PC-3 (cell line): ENCODE measurements around the gene MAGI2.
A peak's percentile ranks its signal among the peaks of the same experiment; 100 is the strongest.

Source experiments
- EZH2 ChIP-seq: fragments of 300-600 bp; sonication (generic); IDR thresholded peaks from one replicate; pipeline ENCODE4 v1.6.1; 2017; ENCODE audit warnings: antibody characterized with exemption, mild to moderate bottlenecking, low read length; ENCODE audit not compliant: unreplicated experiment
- TF ChIP-seq, protein P1 (sequence below): fragments of 300-600 bp; sonication (generic); conservative IDR thresholded peaks from 2 replicates; pipeline ENCODE4 v1.5.1; 2017; ENCODE audit warnings: antibody characterized with exemption, low read depth, mild to moderate bottlenecking, low read length

DNA sequence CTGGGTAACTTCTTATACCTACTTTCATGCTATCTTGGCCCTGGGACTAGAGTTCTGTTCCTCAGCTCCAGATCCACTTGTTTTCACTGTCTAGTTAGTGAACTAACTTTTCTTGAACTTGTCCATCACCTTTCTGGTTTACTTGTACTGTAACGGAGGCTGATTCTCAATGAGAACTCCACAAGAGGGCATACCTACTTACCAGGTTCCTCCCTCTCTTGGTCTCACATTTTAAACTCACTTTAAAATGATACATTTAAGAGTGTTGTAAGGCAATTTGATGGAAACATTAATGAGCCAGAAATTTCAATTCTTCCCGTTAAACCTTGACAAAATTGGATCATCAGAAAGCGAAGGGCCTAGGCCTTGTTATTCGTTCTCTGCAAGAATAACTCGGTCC, 111.6 kb downstream of the MAGI2 start:
- TF ChIP-seq, protein P1, sequence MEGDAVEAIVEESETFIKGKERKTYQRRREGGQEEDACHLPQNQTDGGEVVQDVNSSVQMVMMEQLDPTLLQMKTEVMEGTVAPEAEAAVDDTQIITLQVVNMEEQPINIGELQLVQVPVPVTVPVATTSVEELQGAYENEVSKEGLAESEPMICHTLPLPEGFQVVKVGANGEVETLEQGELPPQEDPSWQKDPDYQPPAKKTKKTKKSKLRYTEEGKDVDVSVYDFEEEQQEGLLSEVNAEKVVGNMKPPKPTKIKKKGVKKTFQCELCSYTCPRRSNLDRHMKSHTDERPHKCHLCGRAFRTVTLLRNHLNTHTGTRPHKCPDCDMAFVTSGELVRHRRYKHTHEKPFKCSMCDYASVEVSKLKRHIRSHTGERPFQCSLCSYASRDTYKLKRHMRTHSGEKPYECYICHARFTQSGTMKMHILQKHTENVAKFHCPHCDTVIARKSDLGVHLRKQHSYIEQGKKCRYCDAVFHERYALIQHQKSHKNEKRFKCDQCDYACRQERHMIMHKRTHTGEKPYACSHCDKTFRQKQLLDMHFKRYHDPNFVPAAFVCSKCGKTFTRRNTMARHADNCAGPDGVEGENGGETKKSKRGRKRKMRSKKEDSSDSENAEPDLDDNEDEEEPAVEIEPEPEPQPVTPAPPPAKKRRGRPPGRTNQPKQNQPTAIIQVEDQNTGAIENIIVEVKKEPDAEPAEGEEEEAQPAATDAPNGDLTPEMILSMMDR: peak; percentile 40; the same call in 1 of the 2 replicates
- TF ChIP-seq EZH2: no peak
